GM23338 (cell line): ENCODE results near the gene GPC6. TPM values are rescaled to one million over a fixed set of nuclear protein-coding genes. Genes with fewer than 3 reads are reported as not detected.

ENCODE experiments used
- ATAC-seq: fragments of 200-7000 bp; cut with Tn5 transposase; 3 replicates; pipeline ENCODE4 v1.9.1; 2020
- DNase-seq: peaks from one replicate; pipeline ENCODE4 v3.0.0-alpha.2; 2015; ENCODE audit warnings: low spot score
- H2AFZ ChIP-seq: fragments of 200-600 bp; sonication (generic); 2 replicates; pipeline ENCODE4 v1.8.0; 2016; ENCODE audit warnings: antibody characterized with exemption, mild to moderate bottlenecking, moderate library complexity
- H3F3A ChIP-seq: fragments of 200-600 bp; sonication (generic); replicated peaks from 2 replicates; pipeline ENCODE4 v1.8.0; 2017; ENCODE audit warnings: antibody characterized with exemption, mixed run types, low read depth
- H3K27ac ChIP-seq: fragments of 200-600 bp; sonication (generic); 2 replicates; pipeline ENCODE4 v1.6.1; 2016; ENCODE audit warnings: low read depth
- H3K27me3 ChIP-seq: fragments of 200-600 bp; sonication (generic); 2 replicates; pipeline ENCODE4 v1.8.0; 2016; ENCODE audit warnings: mild to moderate bottlenecking, mixed run types, moderate library complexity; ENCODE audit not compliant: insufficient read depth
- H3K36me3 ChIP-seq: fragments of 200-600 bp; sonication (generic); 2 replicates; pipeline ENCODE4 v1.8.0; 2016; ENCODE audit warnings: mild to moderate bottlenecking; ENCODE audit not compliant: insufficient read depth
- H3K4me1 ChIP-seq: fragments of 200-600 bp; sonication (generic); 2 replicates; pipeline ENCODE4 v1.8.0; 2016; ENCODE audit warnings: mild to moderate bottlenecking, moderate library complexity; ENCODE audit not compliant: insufficient read depth
- H3K4me2 ChIP-seq: fragments of 200-600 bp; sonication (generic); 2 replicates; pipeline ENCODE4 v1.7.1; 2017; ENCODE audit warnings: mixed run types
- H3K4me3 ChIP-seq: fragments of 200-600 bp; sonication (generic); 2 replicates; pipeline ENCODE4 v1.6.1; 2016; ENCODE audit warnings: mixed run types
- H3K79me2 ChIP-seq: fragments of 200-600 bp; sonication (generic); replicated peaks from 2 replicates; pipeline ENCODE4 v1.8.0; 2017; ENCODE audit warnings: mild to moderate bottlenecking; ENCODE audit not compliant: insufficient read depth
- H3K9me2 ChIP-seq: fragments of 200-600 bp; sonication (generic); 2 replicates; pipeline ENCODE4 v1.8.0; 2017; ENCODE audit not compliant: insufficient read depth
- H4K20me1 ChIP-seq: fragments of 200-600 bp; sonication (generic); replicated peaks from 2 replicates; pipeline ENCODE4 v1.8.0; 2017; ENCODE audit warnings: mild to moderate bottlenecking; ENCODE audit not compliant: insufficient read depth
- H3K27ac Mint-ChIP-seq: 2 replicates; pipeline ENCODE4 v1.8.0; 2020; ENCODE audit warnings: inconsistent platforms, mild to moderate bottlenecking, moderate library complexity, mixed read lengths
- H3K27me3 Mint-ChIP-seq: 3 replicates; pipeline ENCODE4 v1.8.0; 2022; ENCODE audit warnings: low read depth, mild to moderate bottlenecking, moderate library complexity, mixed read lengths, inconsistent platforms; ENCODE audit not compliant: insufficient read depth, poor library complexity
- H3K36me3 Mint-ChIP-seq: 3 replicates; pipeline ENCODE4 v1.8.0; 2021; ENCODE audit warnings: low read depth, mild to moderate bottlenecking, inconsistent platforms, moderate library complexity, mixed read lengths
- H3K4me1 Mint-ChIP-seq: 3 replicates; pipeline ENCODE4 v1.8.0; 2020; ENCODE audit warnings: mild to moderate bottlenecking, inconsistent platforms, mixed read lengths
- H3K4me3 Mint-ChIP-seq: 3 replicates; pipeline ENCODE4 v1.8.0; 2021; ENCODE audit warnings: moderate library complexity, mild to moderate bottlenecking, inconsistent platforms, mixed read lengths
- H3K9me3 Mint-ChIP-seq: 3 replicates; pipeline ENCODE4 v1.8.0; 2020; ENCODE audit warnings: moderate library complexity, mild to moderate bottlenecking, inconsistent platforms, mixed read lengths
- CREB1 ChIP-seq: fragments of 250-450 bp; sonication (Bioruptor Pico); IDR thresholded peaks from 2 replicates; pipeline ENCODE4 v1.5.0; 2020; ENCODE audit warnings: low read depth, mild to moderate bottlenecking, moderate library complexity
- CTCF ChIP-seq, 2 experiments: fragments of 200-600 bp in 1 of 2; sonication (generic) in 1 of 2; conservative IDR thresholded peaks; 2 replicates each; pipeline versions ENCODE4 v1.5.1 to v1.6.1; 2016 to 2017; ENCODE audit warnings: antibody characterized with exemption in 2 of 2, low read depth in 2 of 2, mild to moderate bottlenecking in 2 of 2, moderate library complexity in 1 of 2
- ETS1 ChIP-seq: IDR thresholded peaks from 2 replicates; pipeline ENCODE4 v1.6.1; 2016; ENCODE audit warnings: antibody characterized with exemption
- EZH2 ChIP-seq: fragments of 200-600 bp; sonication (generic); IDR thresholded peaks from one replicate; pipeline ENCODE4 v1.8.0; 2017; ENCODE audit warnings: antibody characterized with exemption, mild to moderate bottlenecking, low read depth; ENCODE audit not compliant: unreplicated experiment
- EZH2phosphoT487 ChIP-seq: fragments of 200-600 bp; sonication (generic); IDR thresholded peaks from one replicate; pipeline ENCODE4 v1.8.1; 2018; ENCODE audit warnings: antibody characterized with exemption; ENCODE audit not compliant: unreplicated experiment
- JUNB ChIP-seq: IDR thresholded peaks from one replicate; pipeline ENCODE4 v1.6.1; 2016; ENCODE audit warnings: antibody characterized with exemption; ENCODE audit not compliant: unreplicated experiment
- NANOG ChIP-seq: IDR thresholded peaks from 2 replicates; pipeline ENCODE4 v1.6.1; 2016; ENCODE audit warnings: antibody characterized with exemption, borderline replicate concordance
- POLR2AphosphoS5 ChIP-seq: IDR thresholded peaks from 2 replicates; pipeline ENCODE4 v1.6.1; 2016; ENCODE audit warnings: antibody characterized with exemption, low read depth
- REST ChIP-seq: IDR thresholded peaks from one replicate; pipeline ENCODE4 v1.6.1; 2018; ENCODE audit warnings: antibody characterized with exemption; ENCODE audit not compliant: unreplicated experiment
- STAT1 ChIP-seq: IDR thresholded peaks from one replicate; pipeline ENCODE4 v1.6.1; 2016; ENCODE audit warnings: antibody characterized with exemption; ENCODE audit not compliant: unreplicated experiment
- polyA plus RNA-seq: library from polyadenylated mRNA; unstranded; fragments of >200 nt; fragmentation: Nextera tagmentation; extraction: Ambion mirVana; gene quantifications from 2 replicates; pipeline ENCODE4 v1.2.1, GENCODE V29; 2016
- total RNA-seq: library from RNA; depleted of rRNA; stranded (reverse); fragments of >200 nt; shearing (Covaris generic); gene quantifications from 2 replicates; pipeline ENCODE4 v1.2.3, GENCODE V29; 2014

The GPC6 gene
- total and polyA plus RNA-seq, 2 experiments from 2014 or later: 6.4 to 28.6 TPM

- TF ChIP-seq ETS1 (no peak), NANOG (no peak), CREB1 (CRISPR knock-in tag) (no peak), REST (no peak), STAT1 (no peak), EZH2 (no peak), JUNB (no peak)
Measured at GRCh38 chr13:94227255-94227879, 1000.8 kb downstream of the GPC6 start (continued).

GRCh38 chr13:94228763-94229162 lies 1002.2 kb downstream of the GPC6 start:
- H4K20me1 ChIP-seq: no peaks in the 10 kb centered on the region
- H3K36me3 ChIP-seq: no peaks in the 10 kb centered on the region
- DNase-seq: no peak
- no peak overlapping the region for H3K27ac Mint-ChIP-seq
- ATAC-seq: no peak
- H3K79me2 ChIP-seq: no peaks in the 10 kb centered on the region
- no peaks in the 10 kb centered on the region for H3K9me3 Mint-ChIP-seq
- H3K4me1 ChIP-seq: no peaks in the 10 kb centered on the region
- no peak overlapping the region for H3K27ac ChIP-seq
- no peak overlapping the region for H3K4me3 Mint-ChIP-seq
- no peaks in the 10 kb centered on the region for H3F3A ChIP-seq
- H2AFZ ChIP-seq: no peak overlapping the region
- H3K36me3 Mint-ChIP-seq: no peaks in the 10 kb centered on the region; the same call in 2 of the 3 replicates
- H3K4me3 ChIP-seq: no peak overlapping the region
- H3K27me3 Mint-ChIP-seq: no peaks in the 10 kb centered on the region
- H3K27me3 ChIP-seq: no peaks in the 10 kb centered on the region
- H3K4me1 Mint-ChIP-seq: no peaks in the 10 kb centered on the region; the same call in 2 of the 3 replicates
- peaks cover 5% of the 10 kb centered on the region; the same call in 1 of the 2 replicates for H3K9me2 ChIP-seq
- no peak overlapping the region for H3K4me2 ChIP-seq
- TF ChIP-seq EZH2phosphoT487: no peak
- TF ChIP-seq POLR2AphosphoS5: no peak
- no peak for TF ChIP-seq STAT1
- no peak for TF ChIP-seq NANOG
- no peak for TF ChIP-seq CTCF (conservative IDR thresholded peaks at IDR 0.05; ENCODE audit: low read depth in 2 of 2)
- TF ChIP-seq REST: no peak
- no peak for TF ChIP-seq CREB1 (CRISPR knock-in tag)
